Activated CD4-positive, alpha-beta memory T cell treated with anti-CD3 and anti-CD28 coated beads, Interleukin-2, amount 10 ng/mL, durations not matched to agents 7 days and 5 days (primary cell): Measurements from ENCODE around the gene C14orf132. TPM values are rescaled to one million over a fixed set of nuclear protein-coding genes. Genes with fewer than 3 reads are reported as not detected.

Source experiments
- CTCF ChIA-PET: fragments of 350-600 bp; sonication (Branson Sonifier 250); formaldehyde crosslinking; loops from one replicate; lab custom pipeline; 2021; ENCODE audit warnings: antibody characterized with exemption, inconsistent platforms; lab: Charles Lee
- POLR2A ChIA-PET: fragments of 350-600 bp; sonication (Branson Sonifier 250); formaldehyde crosslinking; loops from one replicate; lab custom pipeline; 2021; ENCODE audit warnings: antibody characterized with exemption; lab: Charles Lee
- DNase-seq: peaks from one replicate; pipeline ENCODE4 v3.0.0-alpha.2; 2020
- H3K27ac Mint-ChIP-seq: one replicate; pipeline ENCODE4 v1.8.0; 2021; ENCODE audit warnings: mild to moderate bottlenecking, mixed read lengths
- H3K27me3 Mint-ChIP-seq: one replicate; pipeline ENCODE4 v1.8.0; 2021; ENCODE audit warnings: mixed read lengths
- H3K36me3 Mint-ChIP-seq: one replicate; pipeline ENCODE4 v1.8.0; 2021; ENCODE audit warnings: low read depth, mixed read lengths
- H3K4me1 Mint-ChIP-seq: one replicate; pipeline ENCODE4 v1.8.0; 2021; ENCODE audit warnings: mixed read lengths
- H3K4me3 Mint-ChIP-seq: one replicate; pipeline ENCODE4 v1.8.0; 2021; ENCODE audit warnings: mild to moderate bottlenecking, mixed read lengths
- H3K9me3 Mint-ChIP-seq: one replicate; pipeline ENCODE4 v1.8.0; 2021; ENCODE audit warnings: mixed read lengths
- total RNA-seq, 2 experiments: library from RNA; stranded (reverse); gene quantifications; one replicate each; pipeline ENCODE4 v1.2.3, GENCODE V29; 2021

C14orf132 gene
- total RNA-seq, 2 experiments from 2014 or later, result 1.1 to 1.2 TPM

DNA sequence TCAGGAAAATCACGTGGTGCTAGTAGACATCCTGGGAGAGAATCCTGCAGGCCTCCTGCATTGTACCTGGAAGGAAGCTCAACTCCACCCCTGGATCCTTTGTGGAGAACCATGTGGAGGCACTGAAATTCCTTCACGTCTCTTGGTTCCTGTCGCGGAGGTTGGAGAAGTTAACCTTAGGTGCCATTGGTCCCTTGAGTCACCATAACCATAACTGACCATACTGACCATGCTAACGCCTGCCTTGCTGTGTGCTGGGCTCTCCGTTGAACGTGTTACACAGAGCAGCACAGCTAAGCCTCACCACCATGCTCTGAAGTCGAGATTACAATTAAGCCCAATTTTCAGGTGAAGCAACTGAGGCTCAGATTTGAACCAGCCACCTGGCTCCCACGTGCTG is 18.6 kb downstream of the C14orf132 start:
- H3K27me3 Mint-ChIP-seq, result peaks cover 6% of the 10 kb centered on the region
- no peak overlapping the region for H3K27ac Mint-ChIP-seq
- ChIA-PET CTCF (no interaction called here), POLR2A (no interaction called here)
- no peak overlapping the region for H3K4me3 Mint-ChIP-seq
- no peaks in the 10 kb centered on the region for H3K36me3 Mint-ChIP-seq
- H3K9me3 Mint-ChIP-seq, result no peaks in the 10 kb centered on the region
- H3K4me1 Mint-ChIP-seq, result no peaks in the 10 kb centered on the region
- DNase-seq, result peak; percentile 4

DNA sequence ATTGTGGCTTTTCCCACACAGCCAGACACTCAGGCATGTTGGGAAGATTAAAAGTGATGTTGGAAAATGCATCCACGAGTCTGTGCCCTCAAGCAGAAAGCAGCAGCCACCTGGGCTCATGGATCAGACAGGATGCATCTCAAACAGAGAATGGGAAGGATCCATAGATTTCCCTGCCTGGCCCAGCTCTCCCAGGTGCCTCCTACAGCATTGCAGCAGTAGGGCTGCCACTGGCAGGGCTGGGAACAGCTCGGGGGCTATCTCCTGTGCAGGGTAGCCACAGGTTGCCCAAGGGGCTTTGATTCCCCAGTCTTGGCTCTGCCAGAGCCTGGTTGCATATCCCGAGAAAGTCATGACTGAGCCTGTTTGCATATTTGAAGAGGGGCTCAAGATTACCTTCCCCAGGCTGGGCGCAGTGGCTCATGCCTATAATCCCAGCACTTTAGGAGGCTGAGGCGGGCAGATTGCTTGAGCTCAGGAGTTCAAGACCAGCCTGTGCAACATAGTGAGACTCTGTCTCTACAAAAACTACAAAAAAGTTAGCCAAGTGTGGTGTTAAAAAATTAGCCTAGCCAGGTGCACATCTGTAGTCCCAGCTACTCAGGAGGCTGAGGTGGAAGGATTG is 19.5 kb downstream of the C14orf132 start:
- DNase-seq, result peak; percentile 5
- Mint-ChIP-seq H3K4me3 (no peak overlapping the region), H3K9me3 (no peaks in the 10 kb centered on the region), H3K4me1 (no peaks in the 10 kb centered on the region), H3K27ac (no peak overlapping the region), H3K27me3 (peaks cover 6% of the 10 kb centered on the region), H3K36me3 (no peaks in the 10 kb centered on the region)
- ChIA-PET CTCF (no interaction called here), POLR2A (no interaction called here)

DNA sequence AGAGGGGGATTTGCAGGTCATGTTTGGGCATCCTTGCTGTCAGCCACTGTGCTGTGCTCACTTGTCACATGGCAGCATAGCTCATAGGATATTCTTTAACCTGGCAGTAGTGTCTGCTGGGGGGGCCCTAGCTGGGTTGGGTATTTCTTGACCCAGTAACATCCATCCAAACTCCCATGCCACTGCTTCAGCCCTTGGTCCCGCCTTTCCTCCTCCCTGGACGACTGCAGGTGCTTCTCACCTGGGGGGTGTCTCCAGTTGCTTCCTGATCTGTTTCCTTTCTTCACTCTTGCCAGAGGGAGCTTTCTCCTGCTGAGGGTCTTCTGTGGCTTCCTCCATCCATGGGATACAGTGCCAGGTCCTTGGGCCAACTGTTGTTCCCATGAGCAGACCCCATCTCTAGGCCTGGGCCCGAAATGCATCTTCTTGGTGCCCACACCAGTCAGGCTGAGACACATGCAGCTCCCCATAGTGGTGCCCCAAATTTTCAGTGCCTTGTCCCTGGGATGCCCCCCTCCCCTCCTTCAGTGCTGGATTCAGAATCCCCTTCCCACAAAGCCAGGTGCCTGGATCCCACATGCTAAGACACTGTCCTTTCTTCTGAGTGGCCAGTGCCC is 20.5 kb downstream of the C14orf132 start:
- POLR2A ChIA-PET, result no interaction called here
- no peak overlapping the region for H3K27ac Mint-ChIP-seq
- CTCF ChIA-PET, result no interaction called here

DNA sequence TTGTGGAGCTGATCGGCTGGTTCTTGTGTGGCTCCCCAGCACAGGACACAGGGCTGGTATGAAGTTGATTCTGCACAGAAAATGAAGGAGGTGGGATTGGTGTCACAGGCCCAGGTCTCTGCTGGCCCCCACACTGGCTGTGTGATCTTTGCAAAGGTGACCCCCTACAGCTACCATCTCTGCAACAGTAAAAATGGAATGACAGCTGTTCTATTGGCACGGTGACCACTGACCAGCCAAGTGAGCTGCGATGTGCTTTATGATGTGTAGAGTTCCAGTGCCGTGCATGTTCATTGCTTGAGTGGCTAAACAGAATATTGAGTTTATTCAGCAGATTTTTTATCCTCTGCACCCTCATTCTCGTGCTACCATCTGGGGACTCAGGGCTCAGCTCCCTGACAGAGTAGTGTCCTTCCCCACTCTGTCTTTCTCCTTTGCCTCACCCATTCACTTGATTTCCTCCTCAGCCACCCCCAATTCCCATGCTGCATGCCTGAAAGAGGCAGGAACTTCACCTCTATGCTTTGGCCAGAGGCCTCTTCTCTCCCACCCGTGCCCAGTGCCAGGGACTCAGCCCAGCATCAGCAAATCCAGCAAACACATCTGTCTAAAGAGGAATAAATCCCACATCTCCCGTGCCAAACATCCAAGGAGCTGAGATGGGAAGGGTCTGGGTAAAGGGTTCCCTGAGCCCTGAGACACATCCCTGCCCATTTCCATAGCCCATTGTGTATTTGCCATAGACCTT is 21.2 kb downstream of the C14orf132 start:
- Mint-ChIP-seq H3K27ac (no peak overlapping the region), H3K27me3 (peaks cover 6% of the 10 kb centered on the region), H3K4me3 (no peak overlapping the region), H3K36me3 (no peaks in the 10 kb centered on the region), H3K9me3 (no peaks in the 10 kb centered on the region), H3K4me1 (no peaks in the 10 kb centered on the region)
- ChIA-PET CTCF (no interaction called here), POLR2A (no interaction called here)
- DNase-seq, result no peak

More for the DNA sequence above, 20.5 kb downstream of the C14orf132 start:
- Mint-ChIP-seq H3K9me3 (no peaks in the 10 kb centered on the region), H3K4me3 (no peak overlapping the region), H3K4me1 (no peaks in the 10 kb centered on the region), H3K27me3 (peaks cover 6% of the 10 kb centered on the region), H3K36me3 (no peaks in the 10 kb centered on the region)
- no peak for DNase-seq

DNA sequence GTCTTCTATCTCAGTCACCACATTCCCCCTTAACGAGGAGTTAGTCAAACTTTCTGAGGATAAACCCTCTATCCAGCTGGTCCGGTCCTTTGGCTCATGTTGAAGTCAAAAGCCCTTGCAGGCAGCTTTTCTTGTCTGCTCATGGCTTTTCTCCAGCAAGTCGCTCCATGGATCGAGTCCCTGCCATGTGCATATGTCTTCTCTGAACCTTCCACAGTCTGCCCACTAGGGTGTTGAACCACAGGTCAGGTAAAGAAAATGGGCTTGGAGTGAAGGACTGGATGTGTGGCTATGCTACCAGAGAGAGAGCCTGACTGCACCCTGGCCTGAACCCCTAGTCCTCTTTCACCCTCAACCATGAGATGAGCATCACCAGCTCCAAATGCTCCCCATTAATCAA is 22.8 kb downstream of the C14orf132 start:
- H3K27me3 Mint-ChIP-seq, result peaks cover 6% of the 10 kb centered on the region
- no peaks in the 10 kb centered on the region for H3K9me3 Mint-ChIP-seq
- ChIA-PET CTCF (no interaction called here), POLR2A (no interaction called here)
- H3K36me3 Mint-ChIP-seq, result no peaks in the 10 kb centered on the region
- H3K4me1 Mint-ChIP-seq, result no peaks in the 10 kb centered on the region
- H3K27ac Mint-ChIP-seq, result no peak overlapping the region
- no peak for DNase-seq
- H3K4me3 Mint-ChIP-seq, result no peak overlapping the region

DNA sequence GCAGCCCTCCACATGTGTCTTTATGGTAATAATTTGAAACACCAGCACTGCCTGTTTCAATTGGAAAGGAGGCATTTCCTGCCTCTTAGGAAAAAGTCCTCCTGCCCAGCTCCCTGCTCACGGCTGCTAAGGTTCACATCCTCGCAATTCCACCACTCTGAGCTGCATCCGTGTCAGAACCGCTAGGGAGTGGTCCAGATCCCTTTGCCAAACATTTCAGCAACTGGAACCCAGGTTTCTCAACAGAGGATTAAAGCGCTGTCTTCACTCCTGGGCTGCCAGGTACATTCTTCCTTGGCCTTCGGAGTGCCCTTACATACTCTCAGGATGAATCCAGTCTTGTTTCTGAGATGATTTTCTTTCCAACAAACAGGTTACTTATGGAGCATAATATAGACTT is 23.3 kb downstream of the C14orf132 start:
- H3K4me1 Mint-ChIP-seq, result no peaks in the 10 kb centered on the region
- CTCF ChIA-PET, result no interaction called here
- no peak overlapping the region for H3K4me3 Mint-ChIP-seq
- H3K36me3 Mint-ChIP-seq, result no peaks in the 10 kb centered on the region
- POLR2A ChIA-PET, result no interaction called here
- no peak for DNase-seq
- peaks cover 6% of the 10 kb centered on the region for H3K27me3 Mint-ChIP-seq
- H3K9me3 Mint-ChIP-seq, result no peaks in the 10 kb centered on the region
- no peak overlapping the region for H3K27ac Mint-ChIP-seq

DNA sequence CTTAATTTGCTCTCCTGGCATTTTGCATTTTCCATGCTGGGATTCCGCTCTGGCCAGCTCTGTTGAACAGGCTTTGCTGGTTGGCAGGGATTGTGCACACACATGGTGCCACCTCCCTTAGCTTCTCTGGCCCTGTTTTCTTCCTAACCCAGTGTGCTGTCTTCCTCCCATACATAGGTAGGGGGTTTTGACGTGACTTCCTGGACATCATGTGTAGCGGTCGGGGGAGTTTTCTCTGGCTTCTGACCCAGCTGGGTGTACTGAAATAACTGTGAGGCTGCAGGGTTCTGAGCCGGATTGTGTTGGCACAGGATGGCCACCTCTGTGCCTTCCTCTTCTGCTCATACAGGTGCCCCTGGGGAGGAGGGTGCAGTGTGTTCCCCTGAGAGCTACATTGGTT is 25.7 kb downstream of the C14orf132 start:
- no peak for DNase-seq
- Mint-ChIP-seq H3K9me3 (no peaks in the 10 kb centered on the region), H3K27ac (no peak overlapping the region), H3K27me3 (peaks cover 6% of the 10 kb centered on the region), H3K4me3 (no peak overlapping the region), H3K36me3 (no peaks in the 10 kb centered on the region), H3K4me1 (no peaks in the 10 kb centered on the region)
- CTCF ChIA-PET, result no interaction called here
- POLR2A ChIA-PET, result no interaction called here

DNA sequence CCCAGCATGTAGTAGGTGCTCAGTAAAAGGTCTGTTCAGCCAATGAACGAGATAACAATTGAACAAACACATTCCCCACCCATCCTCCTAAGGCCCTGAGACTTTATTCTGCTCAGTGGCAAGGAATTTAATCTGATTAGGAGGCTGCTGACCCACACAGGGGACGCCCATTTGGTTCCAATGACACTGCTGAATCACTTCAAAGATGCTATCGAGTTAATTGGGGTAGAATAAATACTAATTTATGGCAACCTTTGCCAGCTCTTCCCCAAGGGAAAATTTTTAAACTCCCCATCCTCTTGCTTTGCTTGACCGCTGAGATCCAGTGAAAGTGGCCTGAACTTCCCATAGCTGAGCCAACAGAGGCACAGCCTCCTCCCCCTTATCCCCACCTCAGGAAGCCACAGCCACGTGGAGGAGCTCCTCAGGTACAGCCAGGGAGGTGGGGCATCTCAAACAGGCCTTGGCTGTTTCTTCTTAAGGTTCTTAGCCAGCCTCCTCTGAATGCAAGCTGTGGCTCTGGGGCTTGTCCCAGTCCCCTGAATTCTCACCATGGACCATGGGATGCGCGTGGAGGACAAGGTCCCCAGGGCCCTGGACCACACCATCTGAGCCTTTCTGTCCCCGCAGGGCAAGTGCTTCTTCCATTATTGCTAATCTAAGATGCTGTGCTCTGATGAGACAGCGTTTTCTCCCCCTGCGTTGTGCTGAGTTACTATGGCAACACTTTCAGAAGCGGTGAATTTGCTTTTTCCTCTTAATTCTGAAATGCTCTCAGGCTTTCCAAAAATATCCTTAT is 26.7 kb downstream of the C14orf132 start:
- Mint-ChIP-seq H3K9me3 (no peaks in the 10 kb centered on the region), H3K36me3 (no peaks in the 10 kb centered on the region), H3K4me1 (no peaks in the 10 kb centered on the region), H3K4me3 (no peak overlapping the region), H3K27ac (no peak overlapping the region), H3K27me3 (peaks cover 6% of the 10 kb centered on the region)
- no peak for DNase-seq
- ChIA-PET POLR2A (no interaction called here), CTCF (no interaction called here)

DNA sequence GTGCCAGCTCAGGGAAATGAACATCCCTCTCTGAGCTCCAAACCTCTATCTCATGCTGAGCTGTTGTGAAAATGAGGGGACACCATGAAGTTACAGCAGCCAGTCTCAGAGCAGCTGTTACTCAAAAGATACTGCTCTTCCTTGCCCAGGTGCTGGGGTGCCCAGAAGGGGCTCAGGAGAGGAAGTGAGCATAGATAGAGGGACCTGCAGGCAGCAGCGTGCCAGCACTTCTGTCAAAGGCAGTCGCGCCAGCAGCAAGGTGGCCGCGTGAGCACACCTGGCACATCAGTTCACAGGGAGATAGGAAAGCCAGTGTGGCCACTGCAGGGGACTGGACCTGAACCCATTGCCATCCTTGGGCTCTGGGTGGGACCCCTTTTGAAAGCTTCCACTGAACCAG is 27.8 kb downstream of the C14orf132 start:
- ChIA-PET POLR2A (no interaction called here), CTCF (interaction anchor here (0.7 kb wide), 1 partner anchor 1649 kb away, joined by 3 read pairs; no protein-coding TSS in a partner anchor)
- no peak overlapping the region for H3K4me3 Mint-ChIP-seq
- no peaks in the 10 kb centered on the region for H3K36me3 Mint-ChIP-seq
- H3K4me1 Mint-ChIP-seq, result no peaks in the 10 kb centered on the region
- peaks cover 5% of the 10 kb centered on the region for H3K27me3 Mint-ChIP-seq
- no peaks in the 10 kb centered on the region for H3K9me3 Mint-ChIP-seq
- DNase-seq, result no peak
- no peak overlapping the region for H3K27ac Mint-ChIP-seq

DNA sequence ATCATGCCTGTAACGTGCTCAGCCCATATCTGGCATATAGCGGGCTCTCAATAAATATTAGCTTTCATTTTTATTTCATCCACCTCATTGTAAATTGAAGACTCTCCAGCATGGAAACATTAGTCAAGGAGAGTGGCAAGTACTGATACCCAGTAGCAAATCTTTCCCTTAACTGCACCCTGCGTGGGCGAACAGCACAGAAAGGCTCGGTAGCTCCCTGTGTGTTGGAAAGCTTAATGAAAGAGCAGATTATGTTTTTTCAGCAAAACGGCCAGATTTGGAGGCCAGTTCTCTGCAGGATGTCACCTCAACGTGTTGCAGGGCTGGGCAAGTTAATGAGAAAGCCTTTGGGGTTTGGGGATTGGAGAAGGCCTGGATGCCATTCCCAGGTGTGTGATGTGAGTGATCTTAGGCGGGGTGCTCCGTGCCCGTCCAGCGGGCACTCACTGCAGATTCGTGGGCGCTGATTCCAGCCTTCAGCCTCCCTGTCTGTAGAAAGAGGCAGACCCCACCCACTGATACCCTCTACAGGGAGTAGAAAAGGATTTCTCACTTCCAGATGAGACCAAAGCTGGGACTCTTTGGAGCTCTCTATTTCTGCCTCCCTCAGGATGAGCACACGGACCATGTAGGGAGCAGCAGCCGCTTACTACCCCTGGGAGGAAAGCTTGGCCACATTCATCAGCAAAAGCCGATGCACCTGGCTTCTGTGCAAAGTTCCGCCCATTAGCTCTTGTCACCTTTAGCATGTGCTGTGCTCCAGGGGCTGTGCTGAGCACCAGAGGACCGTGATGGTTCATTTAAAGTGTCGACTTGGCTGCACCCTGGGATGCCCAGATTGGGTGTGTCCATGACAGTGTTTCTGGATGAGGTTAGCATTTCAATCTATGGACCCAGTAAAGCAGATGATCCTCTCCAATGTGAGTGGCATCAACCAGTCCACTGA is 29.1 kb downstream of the C14orf132 start:
- no peaks in the 10 kb centered on the region for H3K9me3 Mint-ChIP-seq
- CTCF ChIA-PET, result no interaction called here
- H3K36me3 Mint-ChIP-seq, result no peaks in the 10 kb centered on the region
- POLR2A ChIA-PET, result no interaction called here
- no peak overlapping the region for H3K4me3 Mint-ChIP-seq
- no peaks in the 10 kb centered on the region for H3K4me1 Mint-ChIP-seq
- H3K27me3 Mint-ChIP-seq, result no peaks in the 10 kb centered on the region
- H3K27ac Mint-ChIP-seq, result no peak overlapping the region
- no peak for DNase-seq

DNA sequence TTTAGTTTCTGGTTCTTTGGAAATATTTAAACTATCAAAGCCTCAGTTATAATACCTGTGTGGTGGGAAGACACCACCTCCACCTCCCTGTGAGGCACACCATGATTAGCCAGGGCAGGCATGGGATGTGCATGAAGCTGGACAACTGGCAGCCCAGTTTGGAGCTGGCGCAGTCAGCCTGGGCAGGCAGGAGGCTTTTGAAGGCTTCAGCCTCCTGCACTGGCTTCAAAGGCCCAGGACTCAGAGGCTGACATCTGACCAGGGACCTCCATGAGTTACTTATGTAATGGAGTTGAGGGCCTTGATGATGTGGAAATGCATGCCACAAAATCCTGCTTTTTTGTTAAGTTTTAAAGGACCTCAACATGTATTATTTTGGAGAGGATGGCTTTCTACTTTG is 30.3 kb downstream of the C14orf132 start:
- POLR2A ChIA-PET, result no interaction called here
- CTCF ChIA-PET, result no interaction called here
- Mint-ChIP-seq H3K27ac (no peak overlapping the region), H3K4me1 (no peaks in the 10 kb centered on the region), H3K27me3 (peaks cover 7% of the 10 kb centered on the region), H3K36me3 (no peaks in the 10 kb centered on the region), H3K9me3 (no peaks in the 10 kb centered on the region), H3K4me3 (no peak overlapping the region)
- DNase-seq, result no peak

DNA sequence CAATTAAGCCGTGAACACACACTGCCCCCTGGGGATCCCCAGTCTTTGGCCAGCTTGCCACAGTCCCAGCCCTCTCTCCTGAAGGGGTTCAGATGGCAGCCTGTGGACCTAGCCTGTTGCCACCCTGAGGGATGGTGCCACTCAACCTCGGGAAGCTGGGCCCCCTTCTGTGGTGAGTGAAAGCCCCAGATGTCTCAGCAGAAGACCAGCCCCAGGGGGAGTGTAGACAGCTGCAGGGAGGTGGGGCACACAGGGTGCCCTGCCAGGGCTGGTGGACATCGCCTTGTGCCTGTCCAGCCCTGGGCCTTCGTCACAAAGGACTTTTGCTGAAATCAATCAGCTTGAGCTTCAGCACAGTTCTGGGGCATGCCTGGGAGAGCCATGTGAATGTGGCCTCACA is 32.4 kb downstream of the C14orf132 start:
- no peak for DNase-seq
- H3K4me1 Mint-ChIP-seq, result no peaks in the 10 kb centered on the region
- H3K27ac Mint-ChIP-seq, result no peak overlapping the region
- H3K9me3 Mint-ChIP-seq, result no peaks in the 10 kb centered on the region
- ChIA-PET POLR2A (no interaction called here), CTCF (no interaction called here)
- H3K27me3 Mint-ChIP-seq, result peaks cover 12% of the 10 kb centered on the region
- H3K4me3 Mint-ChIP-seq, result no peak overlapping the region
- H3K36me3 Mint-ChIP-seq, result no peaks in the 10 kb centered on the region
